SK-N-SH treated with all-trans-retinoic acid at 6 μM for 48 hours (cell line): ENCODE results near the gene ADGRL2.

Experiments
- ATAC-seq: fragments of 200-7000 bp; cut with Tn5 transposase; 3 replicates; pipeline ENCODE4 v1.9.1; 2020; ENCODE audit warnings: mild to moderate bottlenecking, moderate library complexity
- ARNTL ChIP-seq: fragments of 450-650 bp; formaldehyde crosslinking; IDR thresholded peaks from 2 replicates; pipeline ENCODE4 v1.5.0; 2020; ENCODE audit warnings: low read depth, mild to moderate bottlenecking, moderate library complexity, borderline replicate concordance
- BACH2 ChIP-seq: fragments of 250-450 bp; sonication (Bioruptor Pico); IDR thresholded peaks from 2 replicates; pipeline ENCODE4 v1.9.0; 2021; ENCODE audit warnings: mild to moderate bottlenecking, borderline replicate concordance
- CREB5 ChIP-seq: fragments of 250-450 bp; sonication (Bioruptor Pico); IDR thresholded peaks from 2 replicates; pipeline ENCODE4 v1.5.1; 2020; ENCODE audit warnings: low read depth, mild to moderate bottlenecking, moderate library complexity
- CSDC2 ChIP-seq: fragments of 250-450 bp; sonication (Bioruptor Pico); IDR thresholded peaks from 2 replicates; pipeline ENCODE4 v1.5.0; 2020; ENCODE audit warnings: mild to moderate bottlenecking, moderate library complexity
- CSRNP3 ChIP-seq: fragments of 250-450 bp; sonication (Bioruptor Pico); IDR thresholded peaks from 2 replicates; pipeline ENCODE4 v1.5.1; 2021; ENCODE audit warnings: mild to moderate bottlenecking, moderate library complexity
- GLIS3 ChIP-seq: fragments of 250-450 bp; sonication (Bioruptor Pico); IDR thresholded peaks from 2 replicates; pipeline ENCODE4 v1.5.0; 2020; ENCODE audit warnings: mild to moderate bottlenecking, moderate library complexity
- ISL1 ChIP-seq: fragments of 250-450 bp; sonication (Bioruptor Pico); IDR thresholded peaks from 2 replicates; pipeline ENCODE4 v2.1.2; 2022; ENCODE audit warnings: mild to moderate bottlenecking, moderate library complexity
- OSR1 ChIP-seq: fragments of 250-450 bp; sonication (Bioruptor Pico); IDR thresholded peaks from 2 replicates; pipeline ENCODE4 v1.8.0; 2022; ENCODE audit warnings: moderate library complexity, mild to moderate bottlenecking, inconsistent platforms
- PATZ1 ChIP-seq: fragments of 250-450 bp; sonication (Bioruptor Pico); IDR thresholded peaks from 2 replicates; pipeline ENCODE4 v1.8.0; 2020; ENCODE audit warnings: mild to moderate bottlenecking, moderate library complexity, borderline replicate concordance
- POU6F1 ChIP-seq: fragments of 250-450 bp; sonication (Bioruptor Pico); IDR thresholded peaks from 2 replicates; pipeline ENCODE4 v1.8.0; 2021; ENCODE audit warnings: low read depth, mild to moderate bottlenecking, moderate library complexity, borderline replicate concordance
- PPARA ChIP-seq: fragments of 250-450 bp; sonication (Bioruptor Pico); IDR thresholded peaks from 2 replicates; pipeline ENCODE4 v1.5.0; 2020; ENCODE audit warnings: mild to moderate bottlenecking, borderline replicate concordance
- RARB ChIP-seq: fragments of 250-450 bp; sonication (Bioruptor Pico); IDR thresholded peaks from 2 replicates; pipeline ENCODE4 v1.8.0; 2021; ENCODE audit warnings: mild to moderate bottlenecking, moderate library complexity
- SNAI2 ChIP-seq: fragments of 250-450 bp; sonication (Bioruptor Pico); IDR thresholded peaks from 2 replicates; pipeline ENCODE4 v1.5.0; 2020; ENCODE audit warnings: mild to moderate bottlenecking, moderate library complexity
- TCF4 ChIP-seq: fragments of 250-450 bp; sonication (Bioruptor Pico); IDR thresholded peaks from 2 replicates; pipeline ENCODE4 v1.8.0; 2021; ENCODE audit warnings: mild to moderate bottlenecking, moderate library complexity, borderline replicate concordance
- TOX ChIP-seq: fragments of 250-450 bp; sonication (Bioruptor Pico); IDR thresholded peaks from 2 replicates; pipeline ENCODE4 v1.8.0; 2021; ENCODE audit warnings: mild to moderate bottlenecking, moderate library complexity, borderline replicate concordance
- TSHZ2 ChIP-seq: fragments of 250-450 bp; sonication (Bioruptor Pico); IDR thresholded peaks from 2 replicates; pipeline ENCODE4 v1.5.0; 2020; ENCODE audit warnings: mild to moderate bottlenecking, moderate library complexity
- ZC3H10 ChIP-seq: fragments of 250-450 bp; sonication (Bioruptor Pico); IDR thresholded peaks from 2 replicates; pipeline ENCODE4 v1.5.1; 2021; ENCODE audit warnings: mild to moderate bottlenecking, moderate library complexity
- ZFP3 ChIP-seq: fragments of 250-450 bp; sonication (Bioruptor Pico); IDR thresholded peaks from 2 replicates; pipeline ENCODE4 v1.5.0; 2020; ENCODE audit warnings: mild to moderate bottlenecking, moderate library complexity
- ZFP30 ChIP-seq: fragments of 450-650 bp; formaldehyde crosslinking; IDR thresholded peaks from 2 replicates; pipeline ENCODE4 v1.5.0; 2022; ENCODE audit warnings: mild to moderate bottlenecking, moderate library complexity
- ZNF565 ChIP-seq: fragments of 450-650 bp; formaldehyde crosslinking; conservative IDR thresholded peaks from 2 replicates; pipeline ENCODE4 v1.5.0; 2020; ENCODE audit warnings: low read depth, mild to moderate bottlenecking, moderate library complexity
- ZNF70 ChIP-seq: fragments of 450-650 bp; formaldehyde crosslinking; IDR thresholded peaks from 2 replicates; pipeline ENCODE4 v1.5.0; 2020; ENCODE audit warnings: mild to moderate bottlenecking, moderate library complexity
- ZNF8 ChIP-seq: fragments of 450-650 bp; formaldehyde crosslinking; IDR thresholded peaks from 2 replicates; pipeline ENCODE4 v1.5.0; 2020; ENCODE audit warnings: mild to moderate bottlenecking, moderate library complexity

Gene ADGRL2

GRCh38 chr1:81999364-81999763 is 198.6 kb downstream of the ADGRL2 start:
- TF ChIP-seq OSR1 (CRISPR knock-in tag) (no peak), GLIS3 (CRISPR knock-in tag) (no peak), TSHZ2 (CRISPR knock-in tag) (no peak), CREB5 (CRISPR knock-in tag) (no peak), TOX (CRISPR knock-in tag) (no peak), ZFP3 (no peak), PPARA (CRISPR knock-in tag) (no peak), SNAI2 (CRISPR knock-in tag) (no peak), ARNTL (CRISPR knock-in tag) (no peak), CSRNP3 (no peak), BACH2 (no peak), TCF4 (CRISPR knock-in tag) (no peak), RARB (CRISPR knock-in tag) (no peak), PATZ1 (no peak), ZNF8 (CRISPR knock-in tag) (no peak), ZNF565 (no peak), ZNF70 (CRISPR knock-in tag) (no peak), ZFP30 (no peak)
- no peak; the same call in 2 of the 3 replicates for ATAC-seq

GRCh38 chr1:82000221-82000620 is 199.5 kb downstream of the ADGRL2 start:
- no peak for TF ChIP-seq TOX (CRISPR knock-in tag)
- no peak for TF ChIP-seq SNAI2 (CRISPR knock-in tag)
- no peak for TF ChIP-seq OSR1 (CRISPR knock-in tag)
- no peak for TF ChIP-seq ZFP30
- TF ChIP-seq ZC3H10 = no peak
- no peak for TF ChIP-seq CSDC2 (CRISPR knock-in tag)
- ATAC-seq = no peak

- TF ChIP-seq ISL1 (CRISPR knock-in tag) (no peak), ZNF8 (CRISPR knock-in tag) (no peak), POU6F1 (no peak), ZFP30 (no peak), CREB5 (CRISPR knock-in tag) (no peak), CSRNP3 (no peak), BACH2 (no peak), OSR1 (CRISPR knock-in tag) (no peak), PATZ1 (no peak), PPARA (CRISPR knock-in tag) (no peak), ARNTL (CRISPR knock-in tag) (no peak), CSDC2 (CRISPR knock-in tag) (no peak), ZNF565 (no peak), ZFP3 (no peak), SNAI2 (CRISPR knock-in tag) (no peak), RARB (CRISPR knock-in tag) (no peak), TCF4 (CRISPR knock-in tag) (no peak), TOX (CRISPR knock-in tag) (no peak), GLIS3 (CRISPR knock-in tag) (no peak)
- ATAC-seq = no peak
Measured at GRCh38 chr1:82001345-82001744, 200.6 kb downstream of the ADGRL2 start.
